H9 (cell line): ENCODE results near the gene PLEKHA7. TPM values are rescaled to one million over a fixed set of nuclear protein-coding genes. Genes with fewer than 3 reads are reported as not detected.

Source experiments
- DNase-seq: peaks from one replicate; pipeline ENCODE4 v3.0.0-alpha.2; 2017
- H2AFZ ChIP-seq: one replicate; pipeline ENCODE4 v1.6.1; 2013; ENCODE audit warnings: mild to moderate bottlenecking, low read length, control low read depth, moderate library complexity
- H2AK5ac ChIP-seq: 2 replicates; pipeline ENCODE4 v1.6.1; 2013; ENCODE audit warnings: low read length, control low read depth, mixed read lengths; ENCODE audit not compliant: insufficient read length
- H2BK120ac ChIP-seq: one replicate; pipeline ENCODE4 v1.6.1; 2013; ENCODE audit warnings: low read depth, mild to moderate bottlenecking, low read length, control low read depth, inconsistent platforms; ENCODE audit not compliant: poor library complexity, severe bottlenecking
- H2BK12ac ChIP-seq: 2 replicates; pipeline ENCODE4 v1.6.1; 2013; ENCODE audit warnings: low read length, control low read depth, mixed read lengths, low read depth; ENCODE audit not compliant: insufficient read length
- H2BK15ac ChIP-seq: 2 replicates; pipeline ENCODE4 v1.6.1; 2013; ENCODE audit warnings: low read depth, low read length, control low read depth
- H2BK20ac ChIP-seq: one replicate; pipeline ENCODE4 v1.6.1; 2013; ENCODE audit warnings: low read depth, mild to moderate bottlenecking, low read length, control low read depth, inconsistent platforms; ENCODE audit not compliant: poor library complexity, severe bottlenecking
- H2BK5ac ChIP-seq: 2 replicates; pipeline ENCODE4 v1.6.1; 2013; ENCODE audit warnings: low read length, control low read depth, mixed read lengths; ENCODE audit not compliant: insufficient read length
- H3K14ac ChIP-seq: 2 replicates; pipeline ENCODE4 v1.6.1; 2013; ENCODE audit warnings: low read length, control low read depth; ENCODE audit not compliant: insufficient read depth
- H3K18ac ChIP-seq: 2 replicates; pipeline ENCODE4 v1.6.1; 2013; ENCODE audit warnings: low read depth, mild to moderate bottlenecking, mixed read lengths, low read length, control low read depth; ENCODE audit not compliant: insufficient read length
- H3K23ac ChIP-seq: 2 replicates; pipeline ENCODE4 v1.6.1; 2013; ENCODE audit warnings: low read length, control low read depth, mixed read lengths, low read depth; ENCODE audit not compliant: insufficient read length
- H3K23me2 ChIP-seq: 2 replicates; pipeline ENCODE4 v1.6.1; 2013; ENCODE audit warnings: low read depth, mild to moderate bottlenecking, mixed read lengths, low read length, control low read depth; ENCODE audit not compliant: insufficient read length, poor library complexity, severe bottlenecking
- H3K27ac ChIP-seq: 2 replicates; pipeline ENCODE4 v1.5.1; 2013; ENCODE audit warnings: low read length, control low read depth, mixed read lengths, low read depth; ENCODE audit not compliant: insufficient read length
- H3K27me3 ChIP-seq: 2 replicates; pipeline ENCODE4 v1.6.1; 2013; ENCODE audit warnings: low read length, control low read depth, inconsistent platforms; ENCODE audit not compliant: insufficient read depth
- H3K4ac ChIP-seq: 2 replicates; pipeline ENCODE4 v1.6.1; 2013; ENCODE audit warnings: low read depth, mild to moderate bottlenecking, control low read depth, inconsistent platforms, low read length, moderate library complexity
- H3K4me1 ChIP-seq: 2 replicates; pipeline ENCODE4 v1.6.1; 2013; ENCODE audit warnings: low read length, control low read depth, inconsistent platforms; ENCODE audit not compliant: insufficient read depth
- H3K4me2 ChIP-seq: 2 replicates; pipeline ENCODE4 v1.6.1; 2013; ENCODE audit warnings: low read length, control low read depth, mixed read lengths; ENCODE audit not compliant: insufficient read length, insufficient read depth
- H3K56ac ChIP-seq: 2 replicates; pipeline ENCODE4 v1.6.1; 2013; ENCODE audit warnings: low read depth, mild to moderate bottlenecking, mixed read lengths, low read length, control low read depth; ENCODE audit not compliant: insufficient read length
- H3K79me1 ChIP-seq: 2 replicates; pipeline ENCODE4 v1.6.1; 2013; ENCODE audit warnings: low read depth, mild to moderate bottlenecking, moderate library complexity, low read length, control low read depth, inconsistent platforms; ENCODE audit not compliant: insufficient read depth, poor library complexity, severe bottlenecking
- H3K79me2 ChIP-seq: 2 replicates; pipeline ENCODE4 v1.6.1; 2013; ENCODE audit warnings: low read length, control low read depth, inconsistent platforms; ENCODE audit not compliant: insufficient read depth
- H3K9ac ChIP-seq: 2 replicates; pipeline ENCODE4 v1.6.1; 2013; ENCODE audit warnings: low read length, control low read depth, mixed read lengths; ENCODE audit not compliant: insufficient read length; ENCODE audit errors: extremely low read depth
- H3K9me3 ChIP-seq: one replicate; pipeline ENCODE4 v1.6.1; 2013; ENCODE audit warnings: low read depth, low read length, inconsistent platforms; ENCODE audit not compliant: control insufficient read depth
- H3T11ph ChIP-seq: one replicate; pipeline ENCODE4 v1.6.1; 2013; ENCODE audit warnings: mild to moderate bottlenecking, low read length, control low read depth, inconsistent platforms
- H4K20me1 ChIP-seq: one replicate; pipeline ENCODE4 v1.6.1; 2013; ENCODE audit not compliant: control insufficient read depth, insufficient read length, insufficient read depth
- H4K5ac ChIP-seq: 2 replicates; pipeline ENCODE4 v1.6.1; 2013; ENCODE audit warnings: low read depth, mild to moderate bottlenecking, mixed read lengths, low read length, control low read depth; ENCODE audit not compliant: insufficient read length
- H4K8ac ChIP-seq: replicated peaks from 2 replicates; pipeline ENCODE4 v1.6.1; 2013; ENCODE audit warnings: low read length, control low read depth, mixed read lengths, low read depth; ENCODE audit not compliant: insufficient read length
- H4K91ac ChIP-seq: 2 replicates; pipeline ENCODE4 v1.6.1; 2013; ENCODE audit warnings: low read depth, mild to moderate bottlenecking, moderate library complexity, mixed read lengths, low read length, control low read depth; ENCODE audit not compliant: insufficient read length
- H3K27ac Mint-ChIP-seq, 3 experiments: 2 replicates in 2 of 3; 3 replicates in 1 of 3; pipeline ENCODE4 v1.8.0; 2020 to 2021; ENCODE audit warnings: mixed read lengths in 3 of 3, mild to moderate bottlenecking in 1 of 3, moderate library complexity in 1 of 3
- H3K27me3 Mint-ChIP-seq: 2 replicates; pipeline ENCODE4 v1.8.0; 2021; ENCODE audit warnings: low read depth, mild to moderate bottlenecking, moderate library complexity, mixed read lengths
- H3K36me3 Mint-ChIP-seq, 3 experiments: 2 replicates in 2 of 3; 3 replicates in 1 of 3; pipeline ENCODE4 v1.8.0; 2020 to 2021; ENCODE audit warnings: low read depth in 3 of 3, mixed read lengths in 3 of 3; ENCODE audit not compliant: insufficient read depth in 1 of 3
- H3K4me1 Mint-ChIP-seq, 2 experiments: 2 replicates each; pipeline ENCODE4 v1.8.0; 2020; ENCODE audit warnings: mixed read lengths in 2 of 2
- H3K4me3 Mint-ChIP-seq, 2 experiments: 2 replicates in 1 of 2; 3 replicates in 1 of 2; pipeline ENCODE4 v1.8.0; 2020 to 2021; ENCODE audit warnings: mild to moderate bottlenecking in 2 of 2, mixed read lengths in 2 of 2, moderate library complexity in 1 of 2
- H3K9me3 Mint-ChIP-seq, 2 experiments: 2 replicates in 1 of 2; 3 replicates in 1 of 2; pipeline ENCODE4 v1.8.0; 2020; ENCODE audit warnings: mild to moderate bottlenecking in 2 of 2, mixed read lengths in 2 of 2, moderate library complexity in 1 of 2
- CTCF ChIP-seq: fragments of 200-600 bp; sonication (generic); conservative IDR thresholded peaks from 3 replicates; pipeline ENCODE4 v1.8.0; 2021; ENCODE audit warnings: antibody characterized with exemption, mild to moderate bottlenecking
- WGBS: extraction: QIAGEN DNeasy Blood & Tissue Kit; methylation state at CpG from one replicate; pipeline ENCODE4 v1.1.7; 2013; ENCODE audit warnings: missing lambda C conversion rate, low lambda C conversion rate, mixed read lengths; ENCODE audit not compliant: insufficient read length; ENCODE audit errors: extremely low coverage; 5-methylcytosine and 5-hydroxymethylcytosine counted together
- total RNA-seq: library from RNA; stranded (reverse); gene quantifications from 2 replicates; pipeline ENCODE4 v1.2.1, GENCODE V29; 2021

Gene PLEKHA7
- total RNA-seq, 1 experiment from 2014 or later = 21.0 TPM

GRCh38 chr11:16856022-16856471 lies 158.2 kb downstream of the PLEKHA7 start:
- H2BK5ac ChIP-seq = no peak overlapping the region
- no peak overlapping the region for H3T11ph ChIP-seq
- H3K27me3 ChIP-seq = no peaks in the 10 kb centered on the region
- WGBS = no CpG with 5 or more reads among the region's 3 CpGs
- no peak overlapping the region for H3K4me3 Mint-ChIP-seq
- H3K4me2 ChIP-seq = no peak overlapping the region
- no peak for TF ChIP-seq CTCF
- H2BK12ac ChIP-seq = no peak overlapping the region
- H3K4ac ChIP-seq = no peak overlapping the region
- no peak overlapping the region for H2AK5ac ChIP-seq
- H3K79me2 ChIP-seq = no peaks in the 10 kb centered on the region
- no peaks in the 10 kb centered on the region for H3K79me1 ChIP-seq
- H3K36me3 Mint-ChIP-seq = peaks cover 0 to 27% (median 4%) of the 10 kb centered on the region in 3 experiments; a peak in 5 of 7 replicates
- no peaks in the 10 kb centered on the region for H3K4me1 ChIP-seq
- no peak overlapping the region for H4K8ac ChIP-seq
- H3K9ac ChIP-seq = no peak overlapping the region
- no peaks in the 10 kb centered on the region for H4K20me1 ChIP-seq
- H3K9me3 ChIP-seq = no peaks in the 10 kb centered on the region
- no peak for DNase-seq
- no peak overlapping the region for H3K14ac ChIP-seq
- no peak overlapping the region for H2BK20ac ChIP-seq
- no peaks in the 10 kb centered on the region for H3K9me3 Mint-ChIP-seq
- no peak overlapping the region for H3K18ac ChIP-seq
- H3K27ac ChIP-seq = no peak overlapping the region
- no peak overlapping the region for H2BK15ac ChIP-seq
- no peak overlapping the region for H2AFZ ChIP-seq
- H3K23me2 ChIP-seq = no peaks in the 10 kb centered on the region
- no peak overlapping the region for H2BK120ac ChIP-seq
- no peak overlapping the region for H4K5ac ChIP-seq
- H3K56ac ChIP-seq = no peak overlapping the region
- no peaks in the 10 kb centered on the region for H3K27me3 Mint-ChIP-seq
- no peak overlapping the region for H3K23ac ChIP-seq
- no peak overlapping the region for H4K91ac ChIP-seq
- H3K27ac Mint-ChIP-seq = peak overlapping the region in 1 of 3 experiments; percentile 76; a peak in 2 of 7 replicates
- peaks cover 7 to 8% of the 10 kb centered on the region in 2 experiments for H3K4me1 Mint-ChIP-seq
